Lower leg skin (tissue), 4 donors: Measurements from ENCODE around the gene PYGB. TPM values are rescaled to one million over a fixed set of nuclear protein-coding genes. Genes with fewer than 3 reads are reported as not detected.

ENCODE experiments used
- DNase-seq, 2 donors: peaks; one replicate each; pipeline ENCODE4 v3.0.0-alpha.2; 2019; ENCODE audit warnings: low spot score in 2 of 2
- H3K4me3 ChIP-seq: fragments of 200-600 bp; sonication (generic); 2 replicates; pipeline ENCODE4 v1.5.1; 2017; ENCODE audit warnings: mild to moderate bottlenecking, low read depth; ENCODE audit not compliant: poor library complexity, severe bottlenecking
- POLR2A ChIP-seq, 2 donors: fragments of 450-650 bp; IDR thresholded peaks; one replicate each; pipeline ENCODE4 v1.6.1; 2016 to 2017; ENCODE audit warnings: antibody characterized with exemption in 2 of 2, mild to moderate bottlenecking in 1 of 2, moderate library complexity in 1 of 2
- WGBS, 2 donors: methylation state at CpG; one replicate each; pipeline ENCODE4 v1.1.5; 2018; 5-methylcytosine and 5-hydroxymethylcytosine counted together
- intact Hi-C: fragments of 100-400 bp; cut with DNase I; formaldehyde crosslinking; loops from one replicate; pipeline ENCODE4 v1.15.0; 2023; ENCODE audit warnings: low total_unique reads
- total RNA-seq, 4 donors: library from RNA; depleted of rRNA; stranded (reverse); fragments of >200 nt; gene quantifications; one replicate each; pipeline ENCODE4 v1.1.0, GENCODE V29; 2016
- TF ChIP-seq, protein P1 (sequence below), 3 donors: fragments of 450-650 bp; IDR thresholded peaks; one replicate each; pipeline ENCODE4 v1.5.1; 2016; ENCODE audit warnings: antibody characterized with exemption in 3 of 3, mild to moderate bottlenecking in 3 of 3, moderate library complexity in 2 of 3

Gene PYGB
- total RNA-seq, 4 donors from 2014 or later, result 99.0 to 308 (median 194) TPM

DNA sequence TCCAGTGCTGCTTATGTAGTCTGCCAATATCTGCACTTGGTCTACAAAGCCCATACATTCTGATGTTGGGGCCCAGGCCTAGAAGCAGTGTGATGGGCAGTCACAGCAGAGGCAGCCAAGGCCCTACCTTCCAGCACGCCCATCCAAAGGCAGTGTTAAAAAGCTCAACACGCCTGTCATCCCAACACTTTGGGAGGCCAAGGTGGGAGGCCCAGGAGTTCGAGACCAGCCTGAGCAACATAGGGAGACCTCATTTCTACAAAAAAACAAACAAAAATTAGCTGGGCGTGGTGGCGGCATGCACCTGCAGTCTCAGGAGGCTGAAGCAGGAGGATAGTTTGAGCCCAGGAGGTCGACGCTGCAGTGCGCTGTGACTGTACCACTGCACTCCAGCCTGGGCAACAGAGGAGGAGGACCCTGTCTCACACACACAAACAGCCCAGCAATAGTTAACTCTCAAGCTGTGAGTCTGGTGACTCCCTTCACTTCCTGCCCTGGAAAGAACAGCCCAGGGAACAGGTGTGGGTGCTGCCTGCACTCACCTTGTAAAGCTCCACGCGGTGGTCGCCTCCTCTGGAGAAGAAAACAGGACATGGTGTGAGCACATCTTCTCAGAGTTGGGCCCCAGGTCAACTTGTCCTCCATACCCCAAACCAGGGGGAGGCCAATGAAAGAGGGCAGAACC lies 68.8 kb downstream of the PYGB start:
- intact Hi-C loops, result no loop called here
- DNase-seq, result peak in 1 of 2 donors; percentile 75
- no peak overlapping the region for H3K4me3 ChIP-seq
- TF ChIP-seq, protein P1, sequence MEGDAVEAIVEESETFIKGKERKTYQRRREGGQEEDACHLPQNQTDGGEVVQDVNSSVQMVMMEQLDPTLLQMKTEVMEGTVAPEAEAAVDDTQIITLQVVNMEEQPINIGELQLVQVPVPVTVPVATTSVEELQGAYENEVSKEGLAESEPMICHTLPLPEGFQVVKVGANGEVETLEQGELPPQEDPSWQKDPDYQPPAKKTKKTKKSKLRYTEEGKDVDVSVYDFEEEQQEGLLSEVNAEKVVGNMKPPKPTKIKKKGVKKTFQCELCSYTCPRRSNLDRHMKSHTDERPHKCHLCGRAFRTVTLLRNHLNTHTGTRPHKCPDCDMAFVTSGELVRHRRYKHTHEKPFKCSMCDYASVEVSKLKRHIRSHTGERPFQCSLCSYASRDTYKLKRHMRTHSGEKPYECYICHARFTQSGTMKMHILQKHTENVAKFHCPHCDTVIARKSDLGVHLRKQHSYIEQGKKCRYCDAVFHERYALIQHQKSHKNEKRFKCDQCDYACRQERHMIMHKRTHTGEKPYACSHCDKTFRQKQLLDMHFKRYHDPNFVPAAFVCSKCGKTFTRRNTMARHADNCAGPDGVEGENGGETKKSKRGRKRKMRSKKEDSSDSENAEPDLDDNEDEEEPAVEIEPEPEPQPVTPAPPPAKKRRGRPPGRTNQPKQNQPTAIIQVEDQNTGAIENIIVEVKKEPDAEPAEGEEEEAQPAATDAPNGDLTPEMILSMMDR (IDR thresholded peaks at IDR 0.05), result no peak
- no peak for TF ChIP-seq POLR2A (IDR thresholded peaks at IDR 0.05)
- WGBS, 2 donors, result 97 to 98% methylated on average over 11 of the region's 11 CpGs

DNA sequence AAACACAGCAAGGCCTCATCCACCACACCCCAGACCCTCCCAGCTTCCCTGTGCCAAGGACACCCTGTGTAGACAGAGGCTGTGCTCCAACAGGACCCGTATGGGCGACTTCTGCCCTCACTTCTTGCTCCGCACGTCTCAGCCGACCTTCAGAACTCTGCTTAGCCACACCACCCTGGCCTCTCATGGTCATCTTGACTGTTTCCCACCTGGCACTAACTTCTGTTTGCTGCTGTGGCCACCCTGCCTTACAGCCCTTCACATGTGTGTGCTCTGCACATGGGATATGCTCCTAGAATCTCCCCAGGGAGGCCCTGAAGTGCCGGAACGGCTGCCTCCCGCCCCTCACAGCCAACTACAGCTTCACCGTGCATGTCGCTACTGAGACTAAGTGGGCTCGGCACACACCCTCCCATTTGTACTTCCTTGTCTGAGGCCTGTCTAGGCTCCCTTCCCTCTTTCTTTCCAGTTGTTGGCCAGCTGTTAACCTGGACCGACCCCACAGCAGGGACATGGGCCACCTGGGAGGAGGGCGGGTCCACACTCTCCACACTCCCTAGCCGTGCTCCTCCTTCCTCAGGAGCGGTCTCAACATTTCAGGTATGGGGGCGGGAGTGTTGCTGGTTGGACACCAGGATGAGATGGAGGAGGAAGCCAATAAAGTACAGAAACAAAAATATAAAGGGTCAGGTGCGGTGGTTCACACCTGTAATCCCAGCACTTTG lies 69.6 kb downstream of the PYGB start:
- no peak for TF ChIP-seq POLR2A (IDR thresholded peaks at IDR 0.05)
- TF ChIP-seq, protein P1 (IDR thresholded peaks at IDR 0.05), result no peak
- 82 to 83% methylated on average over 17 of the region's 17 CpGs for WGBS, 2 donors

DNA sequence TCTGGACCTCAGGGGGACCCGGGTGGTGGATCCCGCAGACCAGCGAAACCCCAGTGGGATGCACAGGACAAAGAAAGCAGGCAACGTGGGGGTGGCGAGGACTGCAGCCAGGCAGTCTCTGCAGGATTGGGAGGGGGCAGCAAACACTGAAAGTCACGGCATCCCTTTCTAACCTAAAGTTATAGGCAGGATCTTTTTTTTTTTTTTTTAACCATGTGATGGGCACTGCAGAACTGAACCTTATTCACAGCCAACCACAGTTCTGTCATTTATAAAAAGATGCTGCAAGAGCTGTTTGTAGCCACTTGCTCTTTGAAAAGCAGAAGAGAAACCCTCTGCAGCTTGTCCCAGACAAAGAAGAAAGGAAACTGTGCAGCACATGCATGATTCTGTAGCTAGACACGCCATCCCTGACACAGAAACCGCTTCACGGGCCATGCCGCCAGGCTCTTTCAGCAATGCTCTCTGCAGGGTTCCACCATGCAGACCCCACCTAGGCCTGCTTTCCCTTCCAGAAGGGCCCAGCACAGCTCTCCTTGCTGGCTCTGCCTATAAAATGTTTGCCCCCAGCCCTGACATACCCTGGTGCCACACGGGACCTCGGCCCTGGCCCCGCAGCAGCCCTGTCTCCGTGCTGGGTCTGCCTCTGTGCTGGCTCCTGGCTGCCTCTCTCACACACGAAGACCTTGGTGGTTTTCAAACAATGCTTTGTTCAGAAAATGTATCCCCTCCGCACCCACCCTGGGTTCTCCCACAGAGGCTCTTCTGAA lies 70.8 kb downstream of the PYGB start:
- 81 to 85% methylated on average over 11 to 16 of the region's 16 CpGs for WGBS, 2 donors
- peak in 1 of 2 donors; percentile 80 for DNase-seq
- H3K4me3 ChIP-seq, result no peak overlapping the region
- intact Hi-C loops, result no loop called here
- TF ChIP-seq, protein P1 (IDR thresholded peaks at IDR 0.05), result no peak
- no peak for TF ChIP-seq POLR2A (IDR thresholded peaks at IDR 0.05)

More for the DNA sequence above, 69.6 kb downstream of the PYGB start:
- H3K4me3 ChIP-seq, result no peak overlapping the region
- peak in 1 of 2 donors; percentile 81 for DNase-seq
- intact Hi-C loops, result no loop called here

DNA sequence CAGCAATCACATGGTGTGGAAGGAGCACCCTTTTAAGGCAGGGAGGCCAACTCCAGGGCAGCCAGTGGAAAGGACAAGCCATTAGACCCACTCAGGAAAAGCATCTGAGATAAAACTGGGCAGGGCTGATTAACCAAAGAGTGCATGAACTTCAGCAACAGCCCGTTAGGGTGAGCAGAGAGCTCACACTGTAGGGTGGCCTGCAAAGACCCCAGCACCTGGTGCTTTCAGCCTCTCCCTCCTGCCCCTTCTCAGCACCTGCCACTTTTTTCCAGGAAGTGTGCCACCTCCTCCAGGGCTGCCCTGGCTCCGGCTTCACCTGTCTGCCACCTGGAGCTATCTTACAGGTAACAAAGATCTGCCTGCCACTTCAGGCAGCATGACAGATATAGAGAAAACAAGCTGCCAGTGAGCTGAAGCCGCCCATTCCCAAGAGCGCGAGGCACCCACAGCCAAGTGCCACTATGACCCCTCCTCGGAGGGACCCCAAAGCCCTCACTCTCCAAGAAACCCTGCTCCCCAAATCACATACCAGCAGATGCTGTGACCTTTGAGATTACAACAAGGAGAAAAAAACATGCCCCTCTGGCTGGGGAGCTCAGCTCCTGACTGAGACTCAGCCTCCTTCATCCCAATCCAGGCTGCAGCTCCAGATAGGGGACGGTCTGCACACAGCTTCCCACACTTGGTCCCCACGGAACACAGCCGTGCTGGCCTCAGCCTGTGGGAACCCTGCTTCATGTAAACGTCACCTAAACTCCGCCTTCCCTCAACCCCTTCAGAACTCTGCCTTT lies 71.6 kb downstream of the PYGB start:
- 82 to 91% methylated on average over 11 of the region's 11 CpGs for WGBS, 2 donors
- intact Hi-C loops, result no loop called here
- no peak overlapping the region for H3K4me3 ChIP-seq
- no peak for TF ChIP-seq POLR2A (IDR thresholded peaks at IDR 0.05)
- DNase-seq, result peak in 1 of 2 donors; percentile 60

DNA sequence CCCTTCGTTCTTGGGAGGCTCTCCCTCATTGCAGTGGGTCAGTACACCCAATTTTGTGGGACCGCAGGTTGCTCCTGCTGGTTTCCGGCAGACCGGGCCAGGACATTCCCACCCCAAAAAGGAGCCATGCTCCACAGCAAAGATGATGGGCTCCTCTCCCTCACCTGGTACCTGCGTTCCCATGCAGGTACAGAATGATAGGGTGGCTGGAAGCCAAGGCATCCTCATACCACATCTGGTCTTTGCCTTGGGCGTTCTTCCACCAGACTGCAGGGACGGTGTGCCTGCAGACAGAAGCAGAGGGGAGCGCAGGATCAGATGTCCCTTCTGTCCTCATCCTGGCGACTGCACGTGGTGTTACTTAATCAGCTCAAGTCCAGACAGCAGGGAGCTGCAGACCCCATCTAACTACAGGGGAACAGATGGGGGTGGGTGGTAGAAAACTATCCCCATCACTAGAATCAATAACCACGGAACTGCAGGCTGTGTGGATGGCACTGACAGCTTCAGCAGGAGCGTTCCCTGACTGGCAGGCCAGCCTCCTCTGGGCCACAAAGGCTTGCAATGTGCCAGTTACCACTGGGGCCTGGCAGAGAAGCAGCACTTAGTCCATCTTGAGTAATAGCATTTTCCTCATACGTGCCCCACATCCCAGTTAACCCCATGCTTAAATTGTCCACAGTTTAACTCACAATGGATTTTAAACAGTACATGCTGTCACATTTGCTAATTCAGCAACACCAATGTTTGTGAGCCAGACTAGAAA lies 72.3 kb downstream of the PYGB start:
- 76 to 80% methylated on average over 13 of the region's 13 CpGs for WGBS, 2 donors
- TF ChIP-seq POLR2A (IDR thresholded peaks at IDR 0.05), result no peak
- TF ChIP-seq, protein P1 (IDR thresholded peaks at IDR 0.05), result no peak
- intact Hi-C loops, result no loop called here
- peak in 1 of 2 donors; percentile 42 for DNase-seq
- no peak overlapping the region for H3K4me3 ChIP-seq
